OCI-LY3 (cell line): ENCODE data around the gene NKIRAS2.

Experiments used
- H2AFZ ChIP-seq: fragments of 200-600, 300-600 bp; shearing (Covaris generic); 2 replicates; pipeline ENCODE4 v1.6.0; 2014; ENCODE audit warnings: antibody characterized with exemption, low read depth, low read length
- H3K27ac ChIP-seq: fragments of 200-600, 300-600 bp; sonication (generic); 2 replicates; pipeline ENCODE4 v1.5.1; 2014; ENCODE audit warnings: mild to moderate bottlenecking, low read length, moderate library complexity, mixed read lengths
- H3K27me3 ChIP-seq: fragments of 200-600, 300-600 bp; sonication (generic); 2 replicates; pipeline ENCODE4 v1.6.1; 2014; ENCODE audit warnings: low read depth, low read length, mixed read lengths
- H3K36me3 ChIP-seq: fragments of 200-600, 300-600 bp; sonication (generic); replicated peaks from 2 replicates; pipeline ENCODE3; 2014; ENCODE audit warnings: low read depth, low read length, mixed read lengths
- H3K4me1 ChIP-seq: fragments of 300-600, 200-600 bp; sonication (generic); 2 replicates; pipeline ENCODE4 v1.6.1; 2014; ENCODE audit warnings: low read length, mixed read lengths
- H3K4me2 ChIP-seq: fragments of 200-600, 300-600 bp; sonication (generic); 2 replicates; pipeline ENCODE4 v1.6.1; 2014; ENCODE audit warnings: low read length, mixed read lengths
- H3K4me3 ChIP-seq: fragments of 300-600, 200-600 bp; sonication (generic); 2 replicates; pipeline ENCODE4 v1.5.1; 2014; ENCODE audit warnings: antibody characterized with exemption, mild to moderate bottlenecking, low read length, moderate library complexity
- H3K79me2 ChIP-seq: fragments of 300-600, 200-600 bp; shearing (Covaris generic); 2 replicates; pipeline ENCODE4 v1.6.1; 2014; ENCODE audit warnings: mild to moderate bottlenecking, low read length, mixed read lengths
- H3K9ac ChIP-seq: fragments of 300-600, 200-600 bp; shearing (Covaris generic); 2 replicates; pipeline ENCODE4 v1.6.0; 2014; ENCODE audit warnings: mild to moderate bottlenecking, low read length, moderate library complexity
- H3K9me3 ChIP-seq: fragments of 200-600, 300-600 bp; shearing (Covaris generic); 2 replicates; pipeline ENCODE4 v1.6.1; 2014; ENCODE audit warnings: low read length, mixed read lengths; ENCODE audit not compliant: insufficient read depth
- H4K20me1 ChIP-seq: fragments of 200-600, 300-600 bp; sonication (generic); 2 replicates; pipeline ENCODE4 v1.6.1; 2016; ENCODE audit warnings: low read length, mixed read lengths; ENCODE audit not compliant: insufficient read depth
- EZH2phosphoT487 ChIP-seq: fragments of 200-600 bp; shearing (Covaris generic); IDR thresholded peaks from 2 replicates; pipeline ENCODE4 v1.6.1; 2018; ENCODE audit warnings: antibody characterized with exemption, mixed run types, low read depth
- TF ChIP-seq, protein P1 (sequence below): fragments of 200-600, 300-600 bp; sonication (generic); IDR thresholded peaks from 2 replicates; pipeline ENCODE4 v1.5.1; 2014; ENCODE audit warnings: antibody characterized with exemption, low read length, low read depth

Gene NKIRAS2

DNA sequence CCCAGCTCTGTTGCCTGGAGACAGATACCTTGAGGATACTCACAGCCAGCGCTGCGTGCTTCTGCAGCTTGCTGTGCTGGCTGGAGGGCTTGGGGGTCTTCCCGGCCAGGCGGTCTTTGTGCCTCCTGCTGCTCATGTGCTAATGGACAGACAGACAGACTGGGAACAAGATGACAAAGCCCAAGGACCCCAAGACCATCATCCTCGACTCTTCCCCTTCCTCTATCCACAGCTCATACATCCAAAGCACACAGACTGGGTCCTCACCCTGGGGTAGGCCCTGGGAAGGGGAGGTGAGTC is 7.7 kb downstream of the NKIRAS2 start:
- Histone ChIP-seq H3K4me2 (no peak overlapping the region), H4K20me1 (no peaks in the 10 kb centered on the region), H3K4me3 (no peak overlapping the region), H2AFZ (no peak overlapping the region), H3K9ac (no peak overlapping the region), H3K27me3 (no peaks in the 10 kb centered on the region), H3K36me3 (peaks cover 55% of the 10 kb centered on the region), H3K79me2 (no peaks in the 10 kb centered on the region), H3K9me3 (no peaks in the 10 kb centered on the region), H3K27ac (no peak overlapping the region), H3K4me1 (peaks cover 20% of the 10 kb centered on the region)
- TF ChIP-seq, protein P1, sequence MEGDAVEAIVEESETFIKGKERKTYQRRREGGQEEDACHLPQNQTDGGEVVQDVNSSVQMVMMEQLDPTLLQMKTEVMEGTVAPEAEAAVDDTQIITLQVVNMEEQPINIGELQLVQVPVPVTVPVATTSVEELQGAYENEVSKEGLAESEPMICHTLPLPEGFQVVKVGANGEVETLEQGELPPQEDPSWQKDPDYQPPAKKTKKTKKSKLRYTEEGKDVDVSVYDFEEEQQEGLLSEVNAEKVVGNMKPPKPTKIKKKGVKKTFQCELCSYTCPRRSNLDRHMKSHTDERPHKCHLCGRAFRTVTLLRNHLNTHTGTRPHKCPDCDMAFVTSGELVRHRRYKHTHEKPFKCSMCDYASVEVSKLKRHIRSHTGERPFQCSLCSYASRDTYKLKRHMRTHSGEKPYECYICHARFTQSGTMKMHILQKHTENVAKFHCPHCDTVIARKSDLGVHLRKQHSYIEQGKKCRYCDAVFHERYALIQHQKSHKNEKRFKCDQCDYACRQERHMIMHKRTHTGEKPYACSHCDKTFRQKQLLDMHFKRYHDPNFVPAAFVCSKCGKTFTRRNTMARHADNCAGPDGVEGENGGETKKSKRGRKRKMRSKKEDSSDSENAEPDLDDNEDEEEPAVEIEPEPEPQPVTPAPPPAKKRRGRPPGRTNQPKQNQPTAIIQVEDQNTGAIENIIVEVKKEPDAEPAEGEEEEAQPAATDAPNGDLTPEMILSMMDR: no peak
- no peak for TF ChIP-seq EZH2phosphoT487

DNA sequence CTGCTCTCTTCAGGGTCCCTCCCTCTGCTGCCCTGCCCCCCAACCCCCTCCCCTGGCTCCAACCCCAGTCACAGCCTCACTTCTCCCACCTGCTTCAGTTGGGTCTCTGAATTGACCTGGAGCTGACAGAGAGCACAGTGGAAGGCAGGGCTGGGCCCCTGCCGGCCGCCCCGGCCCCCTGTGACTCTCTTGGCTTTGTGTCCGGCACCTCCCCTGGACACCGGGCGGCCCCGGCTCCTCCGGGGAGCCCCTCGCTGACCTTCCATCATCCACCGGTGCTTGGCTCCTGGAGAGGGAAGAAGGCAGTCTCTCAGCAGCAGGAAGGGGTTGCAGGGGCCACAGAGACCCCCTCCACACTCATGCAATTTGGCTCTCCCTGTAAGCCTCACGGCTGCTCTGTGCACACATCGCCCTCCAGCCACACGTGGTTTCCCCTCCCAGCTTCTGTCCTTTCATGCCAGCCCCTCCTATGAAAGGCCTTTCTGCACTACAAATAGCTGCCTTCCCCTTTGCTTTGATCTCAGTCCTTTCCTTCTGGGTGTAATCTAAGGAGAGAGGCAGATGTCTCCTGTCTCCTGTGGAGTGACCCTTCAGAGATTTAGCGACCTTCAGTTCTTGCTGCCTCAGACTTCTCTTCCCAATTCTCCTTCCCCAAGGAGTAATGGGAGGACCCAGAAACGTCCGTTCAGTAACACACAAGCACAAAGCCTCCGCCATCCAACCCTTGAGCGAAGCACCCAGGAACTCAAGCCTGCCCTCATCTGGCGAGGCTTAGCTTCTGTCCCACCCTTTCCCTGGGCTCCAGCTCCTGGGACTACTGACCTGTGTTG is 8.3 kb downstream of the NKIRAS2 start:
- peaks cover 56% of the 10 kb centered on the region for H3K36me3 ChIP-seq
- H2AFZ ChIP-seq: no peak overlapping the region
- no peak overlapping the region for H3K4me3 ChIP-seq
- no peaks in the 10 kb centered on the region for H3K9me3 ChIP-seq
- no peaks in the 10 kb centered on the region for H3K27me3 ChIP-seq
- peaks cover 20% of the 10 kb centered on the region for H3K4me1 ChIP-seq
- H3K9ac ChIP-seq: no peak overlapping the region
- H3K79me2 ChIP-seq: no peaks in the 10 kb centered on the region
- TF ChIP-seq, protein P1: no peak
- no peak for TF ChIP-seq EZH2phosphoT487
- H3K27ac ChIP-seq: no peak overlapping the region
- H3K4me2 ChIP-seq: no peak overlapping the region
- no peaks in the 10 kb centered on the region for H4K20me1 ChIP-seq

DNA sequence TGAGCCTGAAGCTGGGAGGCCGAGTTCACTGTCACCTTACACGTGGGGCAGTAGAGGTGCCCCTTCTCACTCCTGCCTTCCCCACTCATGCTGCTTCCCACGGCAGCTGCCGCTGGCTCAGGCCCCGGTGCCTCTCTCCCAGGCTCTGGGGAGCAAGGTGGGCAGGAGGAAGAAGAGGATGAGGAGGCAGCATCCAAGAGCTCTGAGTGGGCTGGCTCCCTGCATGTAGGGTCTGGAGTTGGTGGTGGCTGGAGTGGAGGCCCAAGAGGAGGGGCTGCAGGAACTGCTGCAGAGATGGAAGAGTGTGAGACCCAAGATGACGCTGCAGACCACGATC is 8.9 kb downstream of the NKIRAS2 start:
- H3K9me3 ChIP-seq: no peaks in the 10 kb centered on the region
- no peak overlapping the region for H3K4me2 ChIP-seq
- no peak overlapping the region for H3K9ac ChIP-seq
- TF ChIP-seq EZH2phosphoT487: no peak
- TF ChIP-seq, protein P1: 0 out of 2 replicates have a peak, but pooled peaks have one; percentile 2
- H4K20me1 ChIP-seq: no peaks in the 10 kb centered on the region
- no peak overlapping the region for H3K4me3 ChIP-seq
- H3K79me2 ChIP-seq: no peaks in the 10 kb centered on the region
- H3K4me1 ChIP-seq: peaks cover 20% of the 10 kb centered on the region
- H3K27me3 ChIP-seq: no peaks in the 10 kb centered on the region
- no peak overlapping the region for H3K27ac ChIP-seq
- H3K36me3 ChIP-seq: peaks cover 54% of the 10 kb centered on the region
- H2AFZ ChIP-seq: no peak overlapping the region

DNA sequence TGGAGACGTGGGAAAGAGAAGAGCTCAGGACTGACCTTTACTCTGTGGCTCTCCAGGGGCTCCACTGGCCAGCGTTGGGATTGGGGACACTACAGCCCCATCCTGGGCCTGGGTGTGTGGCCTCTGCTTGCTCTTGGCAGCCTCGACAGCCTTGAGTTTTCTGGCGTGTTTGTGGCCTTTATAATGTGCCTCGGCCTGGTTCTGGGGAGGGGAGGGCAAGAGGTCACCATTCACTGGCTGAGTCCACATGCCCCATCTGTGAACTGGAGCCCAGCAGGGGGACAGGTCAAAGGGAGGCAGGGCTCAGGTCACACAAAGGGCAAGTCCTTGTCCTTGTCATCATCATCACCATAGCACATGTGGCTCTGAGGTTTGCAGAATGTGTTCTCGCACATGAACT is 11.7 kb downstream of the NKIRAS2 start:
- no peaks in the 10 kb centered on the region for H3K4me1 ChIP-seq
- peaks cover 45% of the 10 kb centered on the region for H3K36me3 ChIP-seq
- H3K27ac ChIP-seq: no peak overlapping the region
- H3K9ac ChIP-seq: no peak overlapping the region
- H3K79me2 ChIP-seq: no peaks in the 10 kb centered on the region
- no peak overlapping the region for H2AFZ ChIP-seq
- H4K20me1 ChIP-seq: no peaks in the 10 kb centered on the region
- no peaks in the 10 kb centered on the region for H3K27me3 ChIP-seq
- TF ChIP-seq EZH2phosphoT487: no peak
- TF ChIP-seq, protein P1: no peak
- H3K9me3 ChIP-seq: no peaks in the 10 kb centered on the region
- H3K4me3 ChIP-seq: no peak overlapping the region
- no peak overlapping the region for H3K4me2 ChIP-seq
